PC-9 (cell line): ENCODE data around the gene TREML4.

Source experiments
- EZH2 ChIP-seq: fragments of 200-600 bp; sonication (generic); IDR thresholded peaks from 2 replicates; pipeline ENCODE4 v1.8.0; 2017; ENCODE audit warnings: antibody characterized with exemption, low read depth
- TF ChIP-seq, protein P1 (sequence below): fragments of 200-600 bp; sonication (generic); conservative IDR thresholded peaks from 2 replicates; pipeline ENCODE4 v1.6.1; 2017; ENCODE audit warnings: mixed run types, antibody characterized with exemption, mild to moderate bottlenecking, moderate library complexity

DNA sequence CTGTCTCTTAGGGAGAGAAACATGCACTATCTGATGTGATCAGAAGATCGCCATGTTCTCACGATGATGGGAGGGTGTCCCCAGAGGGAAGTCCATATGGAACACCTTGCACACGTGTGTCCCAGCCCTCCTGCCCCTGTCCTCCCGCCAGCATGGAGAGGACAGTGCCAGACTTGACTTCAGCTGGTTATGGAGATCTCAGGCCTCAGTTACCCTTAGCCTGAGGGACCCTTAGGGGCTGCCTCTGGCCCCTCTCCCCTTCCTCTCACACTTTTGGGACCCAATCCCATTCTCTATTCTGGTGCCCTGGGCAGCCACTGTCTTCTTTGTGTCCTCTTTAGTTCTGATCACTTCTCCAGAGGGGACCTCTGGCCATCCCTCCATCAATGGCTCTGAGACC is 1.6 kb downstream of the TREML4 start:
- TF ChIP-seq, protein P1, sequence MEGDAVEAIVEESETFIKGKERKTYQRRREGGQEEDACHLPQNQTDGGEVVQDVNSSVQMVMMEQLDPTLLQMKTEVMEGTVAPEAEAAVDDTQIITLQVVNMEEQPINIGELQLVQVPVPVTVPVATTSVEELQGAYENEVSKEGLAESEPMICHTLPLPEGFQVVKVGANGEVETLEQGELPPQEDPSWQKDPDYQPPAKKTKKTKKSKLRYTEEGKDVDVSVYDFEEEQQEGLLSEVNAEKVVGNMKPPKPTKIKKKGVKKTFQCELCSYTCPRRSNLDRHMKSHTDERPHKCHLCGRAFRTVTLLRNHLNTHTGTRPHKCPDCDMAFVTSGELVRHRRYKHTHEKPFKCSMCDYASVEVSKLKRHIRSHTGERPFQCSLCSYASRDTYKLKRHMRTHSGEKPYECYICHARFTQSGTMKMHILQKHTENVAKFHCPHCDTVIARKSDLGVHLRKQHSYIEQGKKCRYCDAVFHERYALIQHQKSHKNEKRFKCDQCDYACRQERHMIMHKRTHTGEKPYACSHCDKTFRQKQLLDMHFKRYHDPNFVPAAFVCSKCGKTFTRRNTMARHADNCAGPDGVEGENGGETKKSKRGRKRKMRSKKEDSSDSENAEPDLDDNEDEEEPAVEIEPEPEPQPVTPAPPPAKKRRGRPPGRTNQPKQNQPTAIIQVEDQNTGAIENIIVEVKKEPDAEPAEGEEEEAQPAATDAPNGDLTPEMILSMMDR = no peak
- no peak for TF ChIP-seq EZH2
